Left ventricle myocardium superior (tissue), 1 donor: ENCODE results near the gene GPSM1. TPM values are rescaled to one million over a fixed set of nuclear protein-coding genes. Genes with fewer than 3 reads are reported as not detected.

Source experiments
- ATAC-seq: fragments of 200-7000 bp; cut with Tn5 transposase; one replicate; pipeline ENCODE4 v1.9.1; 2020; ENCODE audit warnings: mild to moderate bottlenecking, moderate library complexity
- DNase-seq: peaks from one replicate; pipeline ENCODE4 v3.0.0-alpha.2; 2020
- intact Hi-C: fragments of 100-400 bp; cut with micrococcal nuclease; formaldehyde crosslinking; loops from one replicate; pipeline ENCODE4 v1.11.0; 2022
- total RNA-seq: library from RNA; stranded (reverse); fragmentation: NEBNext Ultra II Directional; extraction: Animal tissue kit (Norgen Biotek cat#: 25700); gene quantifications from one replicate; pipeline ENCODE4 v1.2.1, GENCODE V29; 2021
- donor health status: DM: no; HTN: yes; CAD: no; lungs with severe emphysema.

The GPSM1 gene
- total RNA-seq, 1 donor from 2014 or later, result 61.7 TPM

DNA sequence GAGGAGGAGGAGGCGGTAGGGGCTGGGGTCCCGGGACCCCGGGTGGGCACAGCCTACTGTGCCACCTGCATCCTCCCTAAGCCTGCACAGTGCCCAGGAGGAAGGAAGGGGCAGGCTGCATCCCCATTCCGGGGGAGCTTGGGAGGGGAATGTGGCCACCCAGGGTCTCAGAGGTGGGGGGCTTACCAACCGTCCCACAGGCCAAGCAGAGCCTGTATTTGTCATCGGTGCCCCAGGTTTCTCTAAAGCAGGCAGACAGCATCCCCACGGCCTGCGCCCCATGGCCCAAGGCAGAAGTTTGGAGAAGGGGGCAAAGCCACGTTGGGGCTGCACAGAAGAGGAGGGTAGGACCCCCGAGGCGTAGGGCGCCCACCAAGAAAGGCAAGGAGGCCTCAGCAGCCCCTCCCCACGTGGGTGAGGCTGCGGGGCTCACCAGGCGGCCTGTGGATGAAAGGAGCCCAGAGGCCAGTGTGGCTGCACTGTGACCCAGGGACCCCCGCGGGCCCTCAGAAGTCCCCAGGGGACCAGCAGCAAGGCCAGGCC lies 507 bp upstream of the GPSM1 start:
- intact Hi-C loops, result no loop called here

DNA sequence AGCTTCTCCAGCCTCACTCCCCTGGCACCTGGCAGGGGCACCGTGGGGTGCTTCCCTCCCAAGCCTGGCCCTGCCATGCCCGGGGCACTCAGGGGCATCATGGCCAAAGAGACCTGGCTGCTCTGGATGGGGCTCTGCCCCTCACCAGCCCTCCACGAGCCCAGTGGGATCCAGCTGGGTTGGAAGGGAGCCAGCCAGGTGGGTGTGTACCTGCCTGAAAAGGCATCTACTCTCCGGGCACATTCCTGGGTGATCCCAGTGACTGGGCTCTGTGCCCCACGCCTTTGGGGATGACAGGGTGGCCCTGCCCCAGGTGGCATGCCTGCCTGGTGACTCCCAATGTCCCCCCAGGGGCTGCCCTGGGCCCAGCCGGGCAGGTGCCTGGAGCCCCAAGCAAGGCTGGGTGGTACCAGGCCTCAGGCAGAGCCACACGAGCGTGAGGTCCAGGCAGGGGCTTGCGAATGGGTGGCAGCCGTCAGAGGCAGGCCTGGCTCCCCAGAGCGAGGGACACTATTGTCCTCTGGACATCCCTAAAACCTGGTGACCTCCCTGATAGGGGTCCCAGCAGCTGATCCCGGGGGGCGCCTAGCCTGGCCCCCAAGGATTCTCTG lies 777 bp downstream of the GPSM1 start:
- DNase-seq (peak; percentile 57), ATAC-seq (peak; percentile 2)
- intact Hi-C loops, result no loop called here

More for the DNA sequence above, 507 bp upstream of the GPSM1 start:
- DNase-seq, result no peak
- no peak for ATAC-seq

DNA sequence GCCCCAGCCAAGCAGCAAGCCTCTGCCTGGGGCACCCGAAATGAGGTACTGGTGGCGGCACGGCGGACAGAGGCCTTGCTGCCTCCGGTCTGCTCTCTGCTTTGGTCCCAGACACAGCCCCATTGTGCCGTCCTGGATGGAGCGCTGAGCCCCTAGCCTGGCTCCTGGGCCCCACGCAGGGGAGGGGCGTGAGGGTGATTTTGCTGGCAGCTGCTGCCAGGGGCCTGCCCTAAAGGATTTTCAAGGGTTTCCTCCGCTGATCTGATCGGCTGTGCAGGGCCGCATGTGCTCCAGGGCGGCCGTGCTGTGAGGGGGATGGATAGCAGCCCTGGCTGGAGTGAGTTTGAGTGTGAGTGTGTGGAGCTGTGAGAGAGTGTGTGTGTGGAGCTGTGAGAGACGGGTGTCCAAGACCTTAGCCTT lies 1.3 kb downstream of the GPSM1 start:
- peak; percentile 57 for DNase-seq
- intact Hi-C loops, result no loop called here
- ATAC-seq, result peak; percentile 16

DNA sequence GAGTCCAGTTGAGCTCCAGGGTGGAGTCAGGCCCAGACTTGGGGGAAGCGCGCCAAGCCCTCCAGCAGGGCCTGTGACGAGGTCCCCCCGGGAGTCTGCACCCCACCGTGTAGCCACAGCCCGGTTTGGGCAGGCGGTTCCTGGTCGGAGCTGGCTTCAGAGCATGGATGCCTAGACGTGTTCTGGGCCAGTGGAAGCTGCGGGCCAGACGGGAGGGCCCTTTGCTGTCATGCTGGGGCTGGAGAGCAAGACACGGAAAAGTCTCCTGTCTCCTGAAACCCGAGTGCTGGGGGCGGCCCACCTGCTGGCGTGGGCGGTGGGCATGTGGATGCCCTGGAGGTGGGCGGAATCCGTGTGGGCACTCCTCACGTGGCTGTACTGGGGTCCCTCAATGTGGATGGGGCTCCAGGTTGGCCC lies 1.9 kb downstream of the GPSM1 start:
- ATAC-seq (no peak), DNase-seq (peak; percentile 38)
- intact Hi-C loops, result no loop called here

DNA sequence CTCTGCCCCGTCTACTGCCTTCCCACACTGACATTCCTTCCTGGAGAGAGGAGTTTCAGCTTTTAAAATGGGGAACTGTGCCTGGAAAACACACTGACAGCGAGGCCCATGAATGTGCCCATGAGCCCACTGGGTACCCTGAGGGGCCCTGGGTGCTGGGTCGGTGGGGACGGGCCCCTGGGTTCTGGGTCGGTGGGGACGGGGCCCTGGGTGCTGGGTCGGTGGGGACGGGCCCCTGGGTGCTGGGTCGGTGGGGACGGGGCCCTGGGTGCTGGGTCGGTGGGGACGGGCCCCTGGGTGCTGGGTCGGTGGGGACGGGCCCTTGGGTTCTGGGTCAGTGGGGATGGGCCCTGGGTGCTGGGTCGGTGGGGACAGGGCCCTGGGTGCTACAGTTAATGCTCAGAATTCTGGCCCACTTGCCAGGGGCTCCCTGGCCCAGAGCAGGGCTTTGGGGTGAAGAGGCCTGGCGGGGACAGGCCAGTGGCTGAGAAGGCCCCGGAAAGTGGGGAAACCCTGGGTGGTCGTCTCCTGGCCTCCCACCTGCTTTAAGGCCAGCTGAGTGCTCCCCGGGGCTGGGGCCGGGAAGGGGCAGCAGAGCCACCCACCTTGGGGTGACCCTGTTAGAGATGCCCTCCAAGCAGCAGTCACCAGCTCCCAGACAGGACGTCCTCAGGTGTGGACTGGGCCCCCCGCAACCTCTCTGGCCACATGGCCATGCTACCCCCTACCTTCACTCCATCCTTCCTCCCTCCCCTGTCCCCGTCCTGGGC lies 2.5 kb downstream of the GPSM1 start:
- ATAC-seq (no peak), DNase-seq (peak; percentile 33)
- intact Hi-C loops, result no loop called here

DNA sequence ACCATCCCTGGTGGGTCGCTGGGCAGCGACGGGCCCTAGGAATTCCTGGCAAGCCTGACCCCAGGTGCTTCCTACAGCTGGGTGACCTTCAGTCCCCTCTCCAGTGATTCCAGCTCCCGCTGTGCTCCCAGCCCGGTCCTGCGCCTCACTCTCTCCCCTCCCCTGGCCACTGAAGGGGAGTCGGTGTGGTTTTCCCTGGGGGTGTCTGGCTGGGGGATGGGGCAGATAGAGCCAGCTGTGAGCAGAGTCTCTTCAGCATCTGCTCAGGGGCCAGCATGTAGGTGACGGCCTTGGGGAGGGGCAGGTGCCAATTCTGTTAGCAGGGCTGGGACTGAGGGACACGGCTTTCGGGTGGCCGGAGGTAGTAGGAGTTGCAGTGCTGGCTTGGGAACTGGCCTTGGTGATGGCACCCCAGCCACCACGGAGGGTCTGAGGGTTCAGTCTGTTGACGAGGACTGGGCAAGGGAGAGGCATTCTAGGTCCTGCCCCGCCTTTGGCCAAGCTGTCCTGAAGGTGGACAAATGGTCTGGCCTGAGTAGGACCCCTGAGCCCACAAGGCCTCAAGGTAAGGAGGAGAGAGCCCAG lies 3.2 kb downstream of the GPSM1 start:
- DNase-seq (peak; percentile 24), ATAC-seq (no peak)
- intact Hi-C loops, result no loop called here

DNA sequence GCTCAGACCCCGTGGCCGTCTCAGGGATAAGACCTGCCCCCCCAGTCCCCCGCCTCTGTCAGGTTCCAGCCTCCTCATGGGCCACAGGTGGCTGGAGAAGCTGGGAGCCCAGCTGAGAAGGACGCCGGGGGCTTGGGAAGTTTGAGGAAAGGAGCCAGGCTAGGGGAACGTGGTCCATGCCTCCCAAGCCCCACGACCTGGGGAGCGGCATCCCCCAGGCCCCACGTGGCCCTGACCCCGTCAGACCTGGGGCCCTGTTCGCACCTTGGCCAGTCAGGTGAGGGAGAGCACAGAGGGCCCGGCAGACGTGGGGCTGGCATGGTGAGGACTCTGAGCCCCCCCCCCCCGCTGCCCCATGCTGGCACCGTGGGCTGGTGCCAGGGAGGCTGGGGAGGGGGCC lies 3.7 kb downstream of the GPSM1 start:
- ATAC-seq (no peak), DNase-seq (peak; percentile 19)
- intact Hi-C loops, result no loop called here

DNA sequence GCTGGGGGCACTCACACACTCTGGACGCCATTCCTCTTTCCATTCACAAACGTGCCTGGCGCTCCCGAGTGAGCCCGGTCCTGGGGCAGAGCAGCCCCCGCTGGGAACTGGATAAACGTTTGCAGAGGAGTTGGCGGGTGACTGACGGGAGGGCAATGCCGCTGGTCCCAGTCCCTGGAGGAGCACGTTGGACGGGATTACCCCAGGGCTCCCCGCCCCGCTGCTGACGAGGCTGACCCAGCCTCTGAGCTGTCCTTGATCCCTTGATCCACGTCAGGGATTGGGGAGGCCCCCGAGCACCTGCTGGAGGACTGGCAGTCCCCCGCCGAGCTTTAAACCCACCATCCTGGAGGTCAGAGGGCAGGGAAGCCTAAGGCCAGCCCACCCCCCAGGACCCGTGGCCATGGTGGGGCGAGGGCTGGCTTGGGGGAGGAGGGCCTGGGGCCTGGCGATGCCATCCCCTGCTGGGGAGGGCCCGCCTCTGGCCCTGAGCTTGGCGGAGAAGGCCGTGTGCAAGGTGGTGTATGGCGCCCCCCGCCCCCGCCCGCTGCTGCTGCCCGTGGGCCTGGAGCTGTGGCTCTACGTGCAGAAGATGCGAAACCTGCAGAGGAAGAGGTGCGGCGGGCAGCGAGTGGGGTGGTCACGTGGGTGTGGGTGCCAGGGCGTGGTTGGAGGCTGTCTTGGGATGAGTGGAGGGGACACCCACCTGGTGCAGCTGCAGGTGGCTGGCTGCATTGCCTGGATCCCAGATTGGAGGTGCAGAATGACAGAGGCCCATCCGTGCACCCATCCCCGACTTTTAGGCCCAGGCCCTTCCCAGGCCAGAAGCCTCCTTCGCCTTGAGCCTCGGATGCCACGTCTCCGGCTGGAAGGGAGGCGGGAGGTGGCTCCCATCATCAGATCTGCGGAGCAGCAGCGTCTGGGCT lies 4.5 kb downstream of the GPSM1 start:
- ATAC-seq (no peak), DNase-seq (peak; percentile 24)
- intact Hi-C loops, result no loop called here

DNA sequence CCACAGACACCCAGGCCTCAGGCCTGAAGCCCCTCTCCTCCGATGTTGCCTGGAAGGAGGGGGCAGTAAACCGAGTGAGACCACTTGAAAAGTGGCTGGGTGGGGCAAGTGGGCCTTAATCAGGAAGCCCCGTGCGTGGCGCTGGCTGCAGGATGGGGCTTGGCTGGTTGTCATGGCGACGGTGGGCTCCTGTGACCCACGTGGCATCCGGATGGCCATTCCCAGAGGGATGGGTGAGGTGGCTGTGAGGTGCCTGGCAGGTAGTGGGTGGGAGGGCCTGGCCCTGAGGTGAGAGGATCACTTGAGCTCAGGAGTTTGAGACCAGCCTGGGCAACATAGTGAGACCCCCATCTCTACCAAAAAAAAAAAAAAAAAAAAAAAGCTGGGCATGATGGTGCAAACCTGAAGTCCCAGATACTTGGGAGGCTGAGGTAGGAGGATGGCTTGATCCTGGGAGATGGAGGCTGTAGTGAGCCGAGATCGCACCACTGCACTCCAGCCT lies 5.2 kb downstream of the GPSM1 start:
- intact Hi-C loops, result no loop called here
- no peak for ATAC-seq
- peak; percentile 20 for DNase-seq

DNA sequence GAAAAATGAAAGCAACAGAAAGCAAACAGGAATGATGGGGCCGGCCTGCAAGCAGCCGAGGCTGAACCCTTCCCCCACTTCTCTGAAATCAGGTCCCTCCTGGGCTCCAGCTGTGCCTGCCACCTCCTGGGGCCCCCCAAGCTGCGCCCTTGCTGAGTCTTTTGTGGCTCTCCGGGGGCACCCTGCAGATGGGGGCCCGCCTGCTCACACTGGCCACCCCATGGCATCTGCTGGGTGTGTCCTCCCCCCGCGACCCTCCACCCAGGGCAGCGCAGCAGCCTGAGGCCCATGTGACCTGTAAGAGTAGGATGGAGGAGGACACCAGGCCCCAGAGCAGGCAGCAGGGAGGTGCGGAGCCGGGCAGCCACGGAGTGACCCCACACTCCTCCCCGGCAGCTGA lies 5.7 kb downstream of the GPSM1 start:
- intact Hi-C loops, result no loop called here
- DNase-seq, result peak; percentile 15
- no peak for ATAC-seq

DNA sequence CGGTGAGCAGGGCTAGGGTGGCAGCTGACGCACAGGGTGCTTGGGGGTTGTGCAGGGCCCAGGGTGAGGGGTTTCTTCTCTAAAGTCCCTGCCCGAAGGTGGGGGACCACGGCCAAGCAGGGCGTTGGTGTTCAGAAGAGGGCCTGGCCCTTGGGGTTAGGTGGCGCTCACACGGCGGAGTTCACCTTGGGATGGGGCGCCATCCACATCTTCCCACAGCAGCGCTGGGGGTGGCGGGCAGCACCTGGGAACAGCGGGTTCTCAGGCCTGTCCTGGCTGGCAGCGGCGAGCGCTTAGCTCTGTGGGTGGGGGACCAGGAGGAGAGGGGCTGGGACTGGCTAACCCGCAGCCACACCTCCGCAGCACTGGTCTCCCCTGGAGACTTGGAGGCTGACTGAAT lies 6.1 kb downstream of the GPSM1 start:
- ATAC-seq, result no peak
- intact Hi-C loops, result no loop called here

DNA sequence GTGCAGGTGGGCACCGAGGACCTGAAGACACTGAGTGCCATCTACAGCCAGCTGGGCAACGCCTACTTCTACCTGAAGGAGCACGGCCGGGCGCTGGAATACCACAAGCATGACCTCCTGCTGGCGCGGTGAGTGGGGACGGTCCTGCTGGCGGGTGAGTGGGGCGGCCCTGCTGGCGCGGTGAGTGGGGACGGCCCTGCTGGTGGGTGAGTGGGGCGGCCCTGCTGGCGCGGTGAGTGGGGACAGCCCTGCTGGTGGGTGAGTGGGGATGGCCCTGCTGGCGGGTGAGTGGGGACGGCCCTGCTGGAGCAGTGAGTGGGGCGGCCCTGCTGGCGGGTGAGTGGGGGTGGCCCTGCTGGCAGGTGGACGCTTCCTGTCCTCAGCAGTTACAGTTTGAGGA lies 7.2 kb downstream of the GPSM1 start:
- ATAC-seq (no peak), DNase-seq (no peak)
- intact Hi-C loops, result no loop called here

More for the DNA sequence above, 6.1 kb downstream of the GPSM1 start:
- DNase-seq, result peak; percentile 19

DNA sequence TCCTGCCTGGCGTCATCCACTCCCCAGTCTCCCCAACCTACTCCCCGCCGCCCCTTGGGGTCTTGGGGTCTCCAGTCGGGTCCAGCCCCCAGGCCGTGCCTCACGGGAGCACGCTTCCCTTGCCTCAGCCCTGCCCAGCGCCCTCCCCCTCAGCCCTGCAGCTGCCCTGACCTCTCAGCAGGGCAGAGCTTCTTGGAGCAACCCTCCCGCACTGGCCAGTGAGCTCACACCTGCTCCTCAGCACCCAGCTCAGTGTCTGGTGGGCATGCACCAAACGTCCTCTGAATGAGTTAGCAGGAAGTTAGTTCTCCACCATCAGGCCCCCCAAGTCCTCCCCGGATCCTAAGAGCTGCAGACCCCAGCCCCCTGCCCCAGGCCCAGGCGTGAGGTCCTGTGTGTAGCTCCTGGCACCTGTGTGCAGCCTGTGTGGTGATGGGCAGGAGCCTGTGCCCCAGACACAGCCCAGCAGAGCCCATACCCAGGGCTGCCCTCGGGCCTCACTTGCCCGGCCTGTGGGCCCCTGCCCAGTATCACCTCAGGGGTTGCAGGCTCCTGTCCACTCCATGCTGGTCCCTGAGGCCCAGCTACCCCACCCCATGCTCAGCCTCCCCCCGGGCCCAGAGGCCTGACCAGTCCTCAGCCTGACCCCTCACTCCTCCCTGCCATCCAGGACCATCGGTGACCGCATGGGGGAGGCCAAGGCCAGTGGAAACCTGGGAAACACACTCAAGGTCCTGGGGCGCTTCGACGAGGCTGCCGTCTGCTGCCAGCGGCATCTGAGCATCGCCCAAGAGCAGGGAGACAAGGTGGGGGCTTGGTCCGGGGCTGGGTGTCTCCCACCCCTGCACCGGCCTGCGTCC lies 8.2 kb downstream of the GPSM1 start:
- ATAC-seq (no peak), DNase-seq (no peak)
- intact Hi-C loops, result no loop called here

DNA sequence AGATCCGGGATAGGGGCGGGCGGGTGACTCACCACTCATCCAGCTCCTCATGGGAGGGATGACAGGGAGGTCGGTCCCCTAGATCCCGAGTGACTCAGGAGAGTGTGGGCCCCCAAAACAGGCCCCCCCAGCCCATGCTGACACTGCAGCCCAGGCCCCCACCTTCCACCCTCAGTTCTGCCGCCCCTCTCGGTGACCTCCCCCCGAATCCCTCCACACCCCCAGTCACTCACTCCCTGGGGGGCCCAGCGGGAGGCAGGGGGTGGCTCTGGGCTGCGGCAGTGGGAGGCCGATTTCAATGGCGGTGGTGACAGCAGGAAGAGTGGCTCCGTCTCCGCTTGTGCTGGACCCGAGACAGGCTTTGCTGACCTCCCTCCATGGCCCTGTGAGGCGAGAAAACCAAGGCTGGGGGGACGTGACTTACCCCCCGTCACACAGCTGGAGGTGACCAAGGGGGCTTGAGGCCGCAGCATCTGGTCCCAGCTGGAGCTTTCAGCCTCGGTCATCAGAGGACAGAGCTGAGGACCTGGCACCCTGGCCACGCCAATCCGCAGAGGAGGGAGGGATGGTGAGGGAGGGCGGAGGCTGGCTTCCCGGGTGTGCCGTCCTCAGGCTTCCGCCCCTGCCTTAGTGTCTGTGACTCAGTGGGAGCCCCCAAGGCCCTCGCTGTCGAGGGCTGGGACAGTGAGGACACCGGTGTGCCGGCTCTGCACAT lies 9.0 kb downstream of the GPSM1 start:
- intact Hi-C loops, result no loop called here
- peak; percentile 6 for ATAC-seq

DNA sequence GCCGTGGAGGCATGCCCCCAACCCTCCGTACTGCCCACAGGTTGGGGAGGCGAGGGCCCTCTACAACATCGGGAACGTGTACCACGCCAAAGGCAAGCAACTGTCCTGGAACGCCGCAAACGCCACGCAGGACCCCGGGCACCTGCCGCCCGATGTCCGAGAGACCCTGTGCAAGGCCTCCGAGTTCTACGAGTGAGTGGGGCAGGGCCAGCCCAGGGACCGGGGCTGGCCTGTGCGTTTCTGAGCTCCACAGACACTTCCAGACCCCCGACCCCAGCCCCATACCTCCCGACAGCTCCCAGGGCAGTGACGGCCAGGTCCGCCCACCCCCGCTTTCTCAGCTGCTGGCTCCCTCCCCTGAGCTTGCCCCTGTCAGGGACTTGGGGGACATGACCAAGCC lies 9.5 kb downstream of the GPSM1 start:
- intact Hi-C loops, result no loop called here
- DNase-seq, result no peak
- ATAC-seq, result no peak

More for the DNA sequence above, 9.0 kb downstream of the GPSM1 start:
- DNase-seq, result peak; percentile 61

DNA sequence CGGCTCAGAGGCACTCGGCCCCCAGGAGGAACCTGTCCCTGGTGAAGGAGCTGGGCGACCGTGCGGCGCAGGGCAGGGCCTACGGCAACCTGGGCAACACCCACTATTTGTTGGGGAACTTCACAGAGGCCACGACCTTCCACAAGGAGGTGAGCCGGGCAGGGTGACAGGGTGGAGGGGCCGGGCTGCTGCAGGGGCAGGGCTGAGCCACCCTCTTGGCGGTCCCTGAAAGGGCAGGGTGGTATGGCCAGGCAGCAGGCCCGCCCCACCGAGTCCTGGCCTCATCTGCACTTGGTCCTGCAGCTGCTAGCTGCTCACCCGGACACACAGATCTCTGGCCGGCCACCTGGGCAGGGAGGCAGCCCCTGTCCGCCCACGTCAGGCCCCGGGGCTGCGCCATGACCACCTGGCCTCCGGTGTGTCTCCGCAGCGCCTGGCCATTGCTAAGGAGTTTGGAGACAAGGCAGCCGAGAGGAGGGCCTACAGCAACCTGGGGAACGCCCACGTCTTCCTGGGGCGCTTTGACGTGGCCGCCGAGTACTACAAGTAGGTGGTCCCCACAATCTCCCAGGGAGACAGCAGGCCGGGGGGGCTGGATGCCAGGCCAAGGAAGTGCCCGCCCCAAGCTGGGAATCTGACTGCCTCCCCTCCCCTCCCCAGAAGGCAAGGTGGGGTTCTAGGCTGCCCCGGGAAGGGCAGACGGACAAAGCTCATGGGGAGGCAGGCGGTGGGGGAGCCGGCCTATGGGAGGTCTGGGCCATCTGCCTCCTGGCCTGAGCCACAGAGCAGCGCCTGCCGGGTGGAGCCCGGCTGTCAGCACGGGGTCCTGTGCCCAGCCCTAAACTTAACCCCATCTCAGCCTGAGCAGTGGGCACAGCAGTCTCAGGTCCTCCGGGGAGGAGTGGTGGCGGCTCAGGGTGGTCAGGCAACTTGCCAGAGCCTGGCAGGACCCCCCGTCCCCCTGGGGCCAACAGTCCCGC lies 10.4 kb downstream of the GPSM1 start:
- intact Hi-C loops, result no loop called here
- DNase-seq (peak; percentile 26), ATAC-seq (no peak)
